ENCODE measurements around the gene MAPK12. TPM values are rescaled to one million over a fixed set of nuclear protein-coding genes. Genes with fewer than 3 reads are reported as not detected.

MAPK12 gene
- total and polyA plus RNA-seq, 10 donors, result 3.9 to 11.6 (median 7.9) TPM

DNA sequence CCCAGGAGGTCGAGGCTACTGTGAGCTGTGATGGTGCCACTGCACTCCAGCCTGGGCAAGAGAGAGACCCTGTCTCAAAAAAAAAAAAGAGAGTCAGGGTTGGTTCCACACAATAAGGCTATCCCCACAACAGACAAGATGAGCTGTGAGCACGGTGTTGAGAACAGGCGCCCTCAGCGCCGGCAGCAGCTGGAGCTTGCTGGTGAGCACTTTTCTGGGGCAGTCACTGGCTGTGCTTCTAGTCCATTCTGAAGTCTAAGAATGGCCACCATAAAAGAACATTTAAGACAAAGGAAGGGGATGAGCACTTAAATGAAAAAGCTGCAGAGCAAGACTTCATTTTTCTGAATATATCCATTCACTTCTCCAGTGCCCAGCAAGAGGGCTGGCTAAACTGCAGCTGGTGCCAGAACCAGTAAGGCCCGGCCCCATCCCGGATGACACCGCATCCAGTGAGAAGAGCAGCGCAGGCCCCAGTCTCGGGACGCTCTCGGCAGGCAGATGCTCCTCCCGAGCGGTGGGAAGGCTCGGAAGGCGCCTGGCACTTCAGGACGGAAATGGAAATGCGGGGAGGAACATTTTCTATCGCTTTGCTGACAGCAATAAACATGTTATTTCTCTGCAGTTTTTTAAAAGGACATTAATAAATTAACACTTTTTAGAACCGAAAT, 28.9 kb downstream of the MAPK12 start:
- Histone ChIP-seq H3K36me3 (peaks cover 0 to 93% (median 39%) of the 10 kb centered on the region in 6 donors), H3K27ac (no peak overlapping the region), H3K9me3 (no peaks in the 10 kb centered on the region), H3K4me3 (no peak overlapping the region), H3K4me1 (peaks cover 0 to 13% (median 0%) of the 10 kb centered on the region in 6 donors), H3K27me3 (replicated peaks in 1 of 7) (no peaks in the 10 kb centered on the region)
- WGBS, 5 donors, result 92 to 96% (median 94%) methylated on average over 20 of the region's 20 CpGs
- intact Hi-C loops (cut with DNase I; ENCODE audit: low total_unique reads), result no loop called here
- TF ChIP-seq, protein P1, sequence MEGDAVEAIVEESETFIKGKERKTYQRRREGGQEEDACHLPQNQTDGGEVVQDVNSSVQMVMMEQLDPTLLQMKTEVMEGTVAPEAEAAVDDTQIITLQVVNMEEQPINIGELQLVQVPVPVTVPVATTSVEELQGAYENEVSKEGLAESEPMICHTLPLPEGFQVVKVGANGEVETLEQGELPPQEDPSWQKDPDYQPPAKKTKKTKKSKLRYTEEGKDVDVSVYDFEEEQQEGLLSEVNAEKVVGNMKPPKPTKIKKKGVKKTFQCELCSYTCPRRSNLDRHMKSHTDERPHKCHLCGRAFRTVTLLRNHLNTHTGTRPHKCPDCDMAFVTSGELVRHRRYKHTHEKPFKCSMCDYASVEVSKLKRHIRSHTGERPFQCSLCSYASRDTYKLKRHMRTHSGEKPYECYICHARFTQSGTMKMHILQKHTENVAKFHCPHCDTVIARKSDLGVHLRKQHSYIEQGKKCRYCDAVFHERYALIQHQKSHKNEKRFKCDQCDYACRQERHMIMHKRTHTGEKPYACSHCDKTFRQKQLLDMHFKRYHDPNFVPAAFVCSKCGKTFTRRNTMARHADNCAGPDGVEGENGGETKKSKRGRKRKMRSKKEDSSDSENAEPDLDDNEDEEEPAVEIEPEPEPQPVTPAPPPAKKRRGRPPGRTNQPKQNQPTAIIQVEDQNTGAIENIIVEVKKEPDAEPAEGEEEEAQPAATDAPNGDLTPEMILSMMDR (IDR thresholded peaks at IDR 0.05 in 8 of 11, conservative IDR thresholded peaks at IDR 0.05 in 3 of 11), result no peak
- TF ChIP-seq POLR2A (IDR thresholded peaks at IDR 0.05) (no peak), POLR2AphosphoS5 (IDR thresholded peaks at IDR 0.05) (no peak)
- DNase-seq, result no peak

DNA sequence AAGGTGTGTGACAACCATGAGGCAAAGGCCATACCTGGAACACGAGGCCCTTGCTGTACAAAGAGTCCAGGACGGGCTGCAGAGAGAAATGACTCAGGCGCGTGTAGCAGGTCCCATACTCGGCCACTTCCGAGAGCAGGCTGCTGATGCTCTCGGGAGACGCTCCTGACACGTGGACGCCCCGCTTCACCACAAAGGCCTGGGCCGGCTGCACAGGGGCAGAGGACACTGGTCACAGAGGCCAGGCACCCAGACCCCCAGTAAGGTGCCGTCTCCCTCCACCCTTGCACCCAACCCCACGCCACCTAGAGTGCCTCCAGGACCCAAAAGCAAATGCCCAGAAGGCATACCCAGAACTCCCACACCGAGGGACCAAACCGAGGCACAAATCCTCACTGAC, 32.1 kb downstream of the MAPK12 start:
- intact Hi-C loops (cut with DNase I; ENCODE audit: low total_unique reads), result no loop called here
- DNase-seq, result no peak

DNA sequence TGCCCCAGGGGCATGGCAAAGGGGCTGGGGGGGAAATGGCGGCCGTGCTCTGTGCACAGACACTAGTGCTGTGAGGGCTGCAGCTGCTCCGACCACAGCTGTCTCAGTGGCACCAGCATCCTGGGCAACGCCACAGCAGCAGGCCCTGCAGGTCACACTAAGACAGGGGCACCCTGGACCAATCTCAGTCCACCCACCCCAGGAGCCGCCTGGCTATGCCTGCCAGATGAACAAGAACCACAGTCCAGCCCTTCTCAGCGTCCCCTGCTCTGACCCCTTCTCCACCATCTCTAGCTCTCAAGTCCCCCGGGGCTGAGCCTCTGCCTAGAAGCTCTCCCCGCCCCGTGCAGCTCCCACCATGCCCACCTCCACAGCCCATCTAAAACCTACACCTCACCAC, 33.1 kb downstream of the MAPK12 start:
- 92 to 99% (median 96%) methylated on average over 7 to 9 of the region's 9 CpGs for WGBS, 5 donors
- Histone ChIP-seq H3K4me1 (no peaks in the 10 kb centered on the region), H3K36me3 (peaks cover 7 to 100% (median 70%) of the 10 kb centered on the region in 6 donors), H3K27ac (no peak overlapping the region), H3K9me3 (no peaks in the 10 kb centered on the region), H3K4me3 (no peak overlapping the region), H3K27me3 (replicated peaks in 1 of 7) (no peaks in the 10 kb centered on the region)
- TF ChIP-seq, protein P1 (IDR thresholded peaks at IDR 0.05 in 8 of 11, conservative IDR thresholded peaks at IDR 0.05 in 3 of 11), result no peak
- TF ChIP-seq POLR2A (IDR thresholded peaks at IDR 0.05), result no peak
- no peak for TF ChIP-seq POLR2AphosphoS5 (IDR thresholded peaks at IDR 0.05)
- intact Hi-C loops (cut with DNase I; ENCODE audit: low total_unique reads), result no loop called here
- no peak for DNase-seq

More for the DNA sequence above, 32.1 kb downstream of the MAPK12 start:
- Histone ChIP-seq H3K4me1 (no peaks in the 10 kb centered on the region), H3K27ac (no peak overlapping the region), H3K27me3 (replicated peaks in 1 of 7) (no peaks in the 10 kb centered on the region), H3K4me3 (no peak overlapping the region), H3K9me3 (no peaks in the 10 kb centered on the region), H3K36me3 (peaks cover 0 to 97% (median 62%) of the 10 kb centered on the region in 6 donors)
- TF ChIP-seq, protein P1 (IDR thresholded peaks at IDR 0.05 in 8 of 11, conservative IDR thresholded peaks at IDR 0.05 in 3 of 11), result no peak
- TF ChIP-seq POLR2AphosphoS5 (IDR thresholded peaks at IDR 0.05) (no peak), POLR2A (IDR thresholded peaks at IDR 0.05) (no peak)
- 91 to 96% (median 96%) methylated on average over 8 to 16 of the region's 16 CpGs for WGBS, 5 donors

DNA sequence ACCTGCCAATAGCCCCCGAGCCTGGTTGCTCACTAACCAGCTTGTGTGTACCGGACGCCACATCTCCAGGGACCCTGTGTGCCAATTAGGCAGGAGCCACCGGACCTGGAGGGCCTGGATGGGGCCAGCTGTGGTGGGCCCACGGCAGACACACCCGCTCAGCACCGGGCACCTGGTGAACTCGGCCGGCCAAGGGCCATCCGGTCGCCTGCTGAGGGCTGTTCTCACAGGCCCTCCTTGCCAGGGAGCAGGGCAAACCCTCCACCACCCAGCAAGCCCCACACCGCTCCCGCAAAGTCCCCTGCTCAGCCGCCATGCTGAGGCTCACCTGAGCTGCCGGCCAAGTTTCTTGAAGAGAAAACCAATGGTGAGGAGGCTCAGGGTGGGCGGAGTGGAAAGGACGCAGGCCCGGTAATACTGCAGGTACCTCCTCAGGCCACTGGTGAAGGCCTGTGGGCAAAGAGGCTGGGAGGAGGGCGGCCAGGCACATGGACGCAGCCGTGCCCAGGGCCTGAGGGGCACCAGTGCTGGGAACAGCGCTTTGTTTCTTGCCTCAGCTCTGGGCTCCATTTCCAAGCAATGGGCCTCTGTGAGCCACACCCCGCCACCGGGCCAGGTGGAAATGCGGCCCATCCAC, 33.8 kb downstream of the MAPK12 start:
- H3K4me1 ChIP-seq, result no peaks in the 10 kb centered on the region
- no peak overlapping the region for H3K27ac ChIP-seq
- H3K9me3 ChIP-seq, result no peaks in the 10 kb centered on the region
- H3K27me3 ChIP-seq (replicated peaks in 1 of 7), result no peaks in the 10 kb centered on the region
- intact Hi-C loops (cut with DNase I; ENCODE audit: low total_unique reads), result no loop called here
- no peak for DNase-seq
- no peak overlapping the region for H3K4me3 ChIP-seq
- WGBS, 5 donors, result 91 to 99% (median 94%) methylated on average over 16 to 25 of the region's 25 CpGs
- H3K36me3 ChIP-seq, result peaks cover 7 to 100% (median 70%) of the 10 kb centered on the region in 6 donors
- TF ChIP-seq POLR2AphosphoS5 (IDR thresholded peaks at IDR 0.05), result no peak
- no peak for TF ChIP-seq POLR2A (IDR thresholded peaks at IDR 0.05)
- TF ChIP-seq, protein P1 (IDR thresholded peaks at IDR 0.05 in 8 of 11, conservative IDR thresholded peaks at IDR 0.05 in 3 of 11), result no peak
